ENCODE data around the gene PARD3.

PARD3 gene

GRCh38 chr10:34593374-34593890 is 221.7 kb downstream of the PARD3 start:
- in situ Hi-C loops (cut with HindIII; ENCODE audit: low sequenced_read_pairs), result no loop called here

DNA sequence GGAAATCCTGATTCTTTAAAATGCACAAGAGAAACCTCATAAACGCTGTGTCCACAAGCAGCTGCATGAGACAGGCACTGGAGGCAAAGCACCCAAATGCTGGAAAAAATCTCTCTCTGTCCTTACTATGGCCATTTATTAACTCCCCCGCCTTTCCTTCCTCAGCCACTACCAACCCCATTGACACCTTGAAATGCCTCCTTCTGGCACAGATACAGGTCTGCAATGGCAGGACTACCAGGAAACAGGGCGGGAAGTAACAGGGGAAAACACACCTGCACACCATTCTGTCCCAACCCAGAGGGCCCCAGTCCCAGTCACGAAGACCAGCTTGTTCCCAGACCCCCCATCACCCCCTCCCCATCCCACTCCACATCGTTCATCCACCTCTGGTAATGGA is 224.3 kb downstream of the PARD3 start:
- in situ Hi-C loops (cut with HindIII; ENCODE audit: low sequenced_read_pairs), result no loop called here

DNA sequence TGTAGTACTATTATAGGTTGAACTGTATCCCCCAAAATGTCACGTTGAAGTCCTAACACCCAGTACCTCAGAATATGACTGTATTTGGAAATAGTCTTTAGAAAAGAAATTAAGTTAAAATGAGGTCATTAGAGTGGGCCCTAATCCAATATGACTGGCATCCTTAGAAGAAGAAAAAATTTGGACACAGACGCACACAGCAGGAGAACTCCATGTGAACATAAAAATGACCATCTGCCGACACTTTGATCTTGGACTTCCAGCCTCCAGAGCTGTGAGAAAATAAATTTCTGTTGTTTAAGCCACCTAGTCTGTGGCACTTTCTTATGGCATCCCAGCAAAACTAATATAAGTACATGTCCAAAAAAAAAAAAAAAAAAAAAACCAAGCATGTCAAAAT is 225.8 kb downstream of the PARD3 start:
- in situ Hi-C loops (cut with HindIII; ENCODE audit: low sequenced_read_pairs), result no loop called here

- in situ Hi-C loops (cut with HindIII; ENCODE audit: low sequenced_read_pairs), result no loop called here
These were observed 227.4 kb downstream of the PARD3 start for GRCh38 chr10:34587680-34588019.

- in situ Hi-C loops (cut with HindIII; ENCODE audit: low sequenced_read_pairs), result no loop called here
These were observed 228.0 kb downstream of the PARD3 start for GRCh38 chr10:34587002-34587679.

- in situ Hi-C loops (cut with HindIII; ENCODE audit: low sequenced_read_pairs), result no loop called here
These were observed 229.5 kb downstream of the PARD3 start for GRCh38 chr10:34585422-34586112.

DNA sequence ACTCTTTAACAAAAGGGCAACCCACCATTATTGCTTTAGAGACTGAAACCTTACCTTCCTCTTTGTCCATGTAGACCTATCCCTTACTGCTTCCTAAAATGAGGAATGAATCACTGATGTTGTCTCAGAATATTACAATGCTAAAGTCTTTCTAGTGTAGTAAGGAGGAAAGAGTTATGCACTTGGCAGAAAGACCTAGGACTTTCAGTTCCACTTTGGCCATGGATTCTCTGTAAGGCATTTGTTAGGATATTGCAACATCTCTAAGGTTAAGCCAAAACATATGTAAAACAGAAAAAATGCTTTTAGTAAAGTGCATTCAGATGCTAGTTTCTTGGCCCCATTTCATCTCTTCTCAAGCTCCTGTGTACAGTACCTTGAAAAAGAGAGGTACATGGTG is 230.9 kb downstream of the PARD3 start:
- in situ Hi-C loops (cut with HindIII; ENCODE audit: low sequenced_read_pairs), result loop anchor here (5.0 kb wide), 1 partner anchor 47 kb away; no protein-coding TSS in a partner anchor

DNA sequence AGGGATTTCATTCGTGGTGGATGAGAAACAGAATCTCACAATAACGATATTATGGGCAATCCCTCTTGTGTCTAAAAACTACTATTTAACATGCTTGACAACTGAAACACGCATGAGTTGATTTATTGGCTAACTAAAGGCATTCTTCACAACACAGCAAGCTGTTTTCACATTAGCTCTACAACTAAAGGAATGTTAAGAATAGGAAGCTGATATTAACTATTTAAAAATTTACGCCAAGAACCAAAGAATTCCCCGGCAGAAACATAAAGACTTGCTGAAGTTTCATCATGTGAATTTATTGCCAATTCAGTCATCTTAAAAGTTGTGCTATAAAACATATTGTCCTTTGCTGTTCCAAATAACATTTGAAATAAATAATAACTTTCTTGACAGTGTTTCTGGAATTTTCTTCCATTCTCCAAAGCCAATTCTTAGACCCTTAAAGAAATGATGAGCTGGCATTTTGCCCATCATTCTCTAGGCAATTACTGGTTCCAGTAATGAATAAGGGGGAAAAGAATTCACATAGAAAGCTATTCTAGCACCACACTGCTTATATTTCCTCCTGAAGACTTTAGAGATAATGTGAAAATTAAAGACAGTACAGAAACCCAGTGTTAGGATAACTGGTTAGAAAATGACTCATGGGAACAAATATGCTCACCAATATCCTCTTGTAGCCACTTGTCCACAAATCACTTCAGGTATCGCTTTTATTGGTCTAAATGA is 233.1 kb downstream of the PARD3 start:
- in situ Hi-C loops (cut with HindIII; ENCODE audit: low sequenced_read_pairs), result loop anchor here (5.0 kb wide), 1 partner anchor 45 kb away; no protein-coding TSS in a partner anchor

- in situ Hi-C loops (cut with HindIII; ENCODE audit: low sequenced_read_pairs), result loop anchor here (5.0 kb wide), 1 partner anchor 43 kb away; no protein-coding TSS in a partner anchor
These were observed 234.5 kb downstream of the PARD3 start for GRCh38 chr10:34580643-34581042.

GRCh38 chr10:34580214-34580613 is 234.9 kb downstream of the PARD3 start:
- in situ Hi-C loops (cut with HindIII; ENCODE audit: low sequenced_read_pairs), result loop anchor here (5.0 kb wide), 1 partner anchor 43 kb away; no protein-coding TSS in a partner anchor

GRCh38 chr10:34578468-34578867 is 236.6 kb downstream of the PARD3 start:
- in situ Hi-C loops (cut with HindIII; ENCODE audit: low sequenced_read_pairs), result no loop called here

GRCh38 chr10:34576797-34577196 is 238.3 kb downstream of the PARD3 start:
- in situ Hi-C loops (cut with HindIII; ENCODE audit: low sequenced_read_pairs), result no loop called here

- in situ Hi-C loops (cut with HindIII; ENCODE audit: low sequenced_read_pairs), result no loop called here
These were observed 239.2 kb downstream of the PARD3 start for GRCh38 chr10:34575882-34576281.

GRCh38 chr10:34574353-34574934 is 240.7 kb downstream of the PARD3 start:
- in situ Hi-C loops (cut with HindIII; ENCODE audit: low sequenced_read_pairs), result no loop called here

DNA sequence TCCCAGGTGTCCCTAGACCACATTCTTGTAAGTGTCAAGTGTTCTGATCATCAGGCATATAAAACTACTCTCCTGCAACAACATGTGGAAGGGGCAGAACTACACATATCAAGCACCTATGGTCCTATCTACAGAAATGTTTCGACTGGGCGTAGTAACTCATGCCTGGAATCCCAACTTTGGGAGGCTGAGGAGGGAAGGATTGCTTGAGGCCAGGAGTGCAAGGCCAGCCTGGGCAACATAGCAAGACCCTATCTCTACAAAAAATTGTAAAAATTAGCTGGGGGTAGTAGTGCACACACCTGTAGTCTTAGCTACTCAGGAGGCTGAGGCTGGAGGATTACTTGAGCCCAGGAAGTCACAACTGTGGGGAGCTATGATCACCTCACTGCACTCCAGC is 244.2 kb downstream of the PARD3 start:
- in situ Hi-C loops (cut with HindIII; ENCODE audit: low sequenced_read_pairs), result no loop called here

DNA sequence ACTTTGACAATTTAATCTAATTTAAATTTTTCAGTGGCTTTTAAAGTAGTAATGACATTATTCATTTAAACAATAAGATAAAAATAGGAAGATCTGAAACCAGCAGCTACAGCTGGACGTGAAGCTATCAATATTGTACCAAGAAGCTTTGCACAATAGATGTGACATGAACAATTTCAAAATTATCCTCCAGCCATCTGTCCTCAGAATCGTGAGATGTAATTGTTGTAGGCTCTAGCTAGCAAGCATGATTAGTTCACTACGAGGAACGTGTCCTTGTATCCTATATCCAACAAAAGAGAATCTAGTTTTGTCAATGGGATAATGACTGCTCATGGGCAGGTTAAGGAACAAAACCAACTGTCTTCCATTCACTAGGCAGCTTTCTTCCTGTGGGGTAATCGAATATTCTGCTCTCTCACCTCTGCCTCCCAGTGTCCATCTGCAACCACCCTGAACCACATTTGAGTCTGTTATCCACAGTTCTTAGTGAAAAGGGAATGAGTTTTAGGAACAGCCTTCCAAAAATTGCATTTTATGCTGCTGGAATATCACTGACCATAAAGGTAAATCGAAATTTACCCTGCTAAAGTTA is 247.3 kb downstream of the PARD3 start:
- in situ Hi-C loops (cut with HindIII; ENCODE audit: low sequenced_read_pairs), result loop anchor here (5.0 kb wide), 1 partner anchor 170 kb away; no protein-coding TSS in a partner anchor

- in situ Hi-C loops (cut with HindIII; ENCODE audit: low sequenced_read_pairs), result loop anchor here (5.0 kb wide), 1 partner anchor 169 kb away; no protein-coding TSS in a partner anchor
These were observed 249.2 kb downstream of the PARD3 start for GRCh38 chr10:34565934-34566333.

DNA sequence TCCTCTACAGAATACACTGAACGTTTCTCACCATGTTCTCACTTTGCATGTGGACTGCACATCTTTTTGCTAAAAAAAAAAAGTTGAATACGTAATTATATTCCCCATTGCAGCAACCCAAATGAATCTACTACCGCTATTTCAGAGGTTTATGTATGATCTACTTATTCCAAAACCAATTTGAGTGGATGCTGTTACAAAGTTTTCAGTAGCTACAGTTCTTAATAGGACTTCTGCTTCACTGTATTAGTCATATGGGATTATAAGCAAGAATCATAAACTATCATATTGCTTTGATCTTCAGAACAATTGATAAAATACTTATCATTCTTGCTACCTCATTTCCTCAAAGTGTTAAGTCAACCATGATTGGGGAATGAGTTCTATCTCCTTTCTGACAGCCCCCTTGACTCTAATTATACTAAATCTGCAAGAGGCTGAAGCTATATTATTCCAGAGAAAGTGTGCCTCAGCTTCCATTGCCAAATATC is 257.0 kb downstream of the PARD3 start:
- in situ Hi-C loops (cut with HindIII; ENCODE audit: low sequenced_read_pairs), result no loop called here

GRCh38 chr10:34557173-34557572 is 257.9 kb downstream of the PARD3 start:
- in situ Hi-C loops (cut with HindIII; ENCODE audit: low sequenced_read_pairs), result no loop called here

DNA sequence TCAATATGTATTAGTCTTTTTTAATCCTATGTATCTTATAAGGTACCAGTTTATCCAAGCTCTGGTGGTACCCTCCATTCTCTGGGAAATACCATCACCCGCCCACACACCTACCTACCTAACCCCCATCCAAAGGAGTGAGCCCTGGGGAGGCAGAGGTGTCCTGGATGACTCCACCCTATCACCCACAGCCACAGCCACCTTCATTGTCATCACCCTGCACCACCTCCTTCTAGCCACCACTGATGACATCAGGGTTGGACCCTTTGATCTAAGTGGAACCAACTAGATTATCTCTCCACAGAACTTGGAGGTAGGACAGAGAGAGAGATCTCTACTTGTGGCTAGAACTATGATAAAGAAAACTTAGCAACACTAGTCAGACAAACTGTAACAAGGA is 259.4 kb downstream of the PARD3 start:
- in situ Hi-C loops (cut with HindIII; ENCODE audit: low sequenced_read_pairs), result no loop called here

Data from endothelial cell of hepatic sinusoid (primary cell).